HPDE6-E6E7 (cell line): Measurements from ENCODE around the gene VPS52.

ENCODE experiments used
- DNase-seq: peaks from one replicate; pipeline ENCODE4 v3.0.0; 2011; ENCODE audit warnings: missing footprints; ENCODE audit errors: extremely low spot score

The VPS52 gene

GRCh38 chr6:33271468-33272274 is at the start of gene VPS52, which contains the start of gene RPS18:
Gene VPS52 (minus strand): TSS chr6:33271876. CDS start chr6:33271675, 201 bp downstream.
Gene RPS18 (plus strand): TSS chr6:33272075. CDS start chr6:33272120, 45 bp downstream.
- DNase-seq, result peak; percentile 70

GRCh38 chr6:33321227-33321626 is 49.6 kb upstream of the VPS52 start:
- DNase-seq, result no peak

GRCh38 chr6:33320315-33321181 is 48.9 kb upstream of the VPS52 start:
- DNase-seq, result no peak

GRCh38 chr6:33319939-33320314 is 48.3 kb upstream of the VPS52 start:
- DNase-seq, result no peak

GRCh38 chr6:33318426-33319073 is 46.9 kb upstream of the VPS52 start:
- no peak for DNase-seq

- DNase-seq, result peak; percentile 93
Observed at GRCh38 chr6:33317669-33318425, 46.2 kb upstream of the VPS52 start, which contains the start of gene ZBTB22. Gene ZBTB22 (minus strand): TSS chr6:33317744. CDS start chr6:33316916, 828 bp downstream.

GRCh38 chr6:33317419-33317668 is 45.7 kb upstream of the VPS52 start:
- no peak for DNase-seq

- no peak for DNase-seq
Observed at GRCh38 chr6:33316603-33317418, 45.1 kb upstream of the VPS52 start.

- no peak for DNase-seq
Observed at GRCh38 chr6:33315793-33316602, 44.3 kb upstream of the VPS52 start.

GRCh38 chr6:33314943-33315792 is 43.5 kb upstream of the VPS52 start:
- peak; percentile 15 for DNase-seq

GRCh38 chr6:33314515-33314942 is 42.9 kb upstream of the VPS52 start:
- DNase-seq, result peak; percentile 47

GRCh38 chr6:33313709-33314514 is 42.2 kb upstream of the VPS52 start, which contains the start of gene TAPBP:
Gene TAPBP (minus strand): TSS chr6:33314078. CDS start chr6:33314041, 37 bp downstream.
- peak; percentile 54 for DNase-seq

- DNase-seq, result no peak
Observed at GRCh38 chr6:33313105-33313708, 41.5 kb upstream of the VPS52 start.

- DNase-seq, result peak; percentile 92
Observed at GRCh38 chr6:33312361-33313104, 40.9 kb upstream of the VPS52 start.

GRCh38 chr6:33306356-33306755 is 34.7 kb upstream of the VPS52 start:
- no peak for DNase-seq

- no peak for DNase-seq
Observed at GRCh38 chr6:33305052-33305451, 33.4 kb upstream of the VPS52 start.

- no peak for DNase-seq
Observed at GRCh38 chr6:33304216-33304615, 32.5 kb upstream of the VPS52 start.
